K562 (cell line): ENCODE data around the gene FGG. TPM values are rescaled to one million over a fixed set of nuclear protein-coding genes. Genes with fewer than 3 reads are reported as not detected.

Source experiments
- ATAC-seq: fragments of 200-7000 bp; cut with Tn5 transposase; 3 replicates; pipeline ENCODE4 v1.9.1; 2020; ENCODE audit warnings: moderate library complexity
- BruUV-seq: library from RNA; stranded (reverse); fragments of 400-500 nt; replicated peaks from 2 replicates; lab custom pipeline; 2021; lab: Mats Ljungman, UMichigan
- CTCF ChIA-PET: fragments of 300-600 bp; formaldehyde crosslinking; extraction: SDS; loops from one replicate; lab custom pipeline; 2021; ENCODE audit warnings: low intra/inter-chr PET ratio; lab: Yijun Ruan, JAX
- POLR2A ChIA-PET: fragments of 300-600, 350-650 bp; sonication (Branson Sonifier 250); formaldehyde crosslinking; extraction: SDS; loops from one replicate; lab custom pipeline; 2021; ENCODE audit warnings: antibody characterized with exemption, inconsistent platforms; lab: Yijun Ruan, JAX
- DNase-seq, 4 experiments: peaks; one replicate each; pipeline versions ENCODE4 v3.0.0 to v3.0.0-alpha.2; 2011 to 2018; ENCODE audit warnings: low spot score in 3 of 4, mixed read lengths in 3 of 4; ENCODE audit errors: extremely low read depth in 1 of 4
- FAIRE-seq: peaks from 2 replicates; lab custom pipeline; 2011; peaks lifted over from hg19 to GRCh38; lab: Jason Lieb, UNC
- H2AFZ ChIP-seq: 2 replicates; pipeline ENCODE4 v1.6.0; 2011; ENCODE audit warnings: low read depth, low read length, control low read depth, inconsistent platforms
- H3K27ac ChIP-seq: fragments of 200-600 bp; 3 replicates; pipeline ENCODE4 v1.8.0; 2011; ENCODE audit warnings: low read depth, mild to moderate bottlenecking, control low read depth, inconsistent platforms, low read length, moderate library complexity, mixed read lengths; ENCODE audit errors: extremely low read depth
- H3K27me3 ChIP-seq, 2 experiments: fragments of 300-600 bp in 1 of 2; 2 replicates in 1 of 2; 3 replicates in 1 of 2; pipeline versions ENCODE4 v1.6.0 to v1.8.0; 2011; ENCODE audit warnings: inconsistent platforms in 2 of 2, low read length in 2 of 2, mild to moderate bottlenecking in 1 of 2, mixed read lengths in 1 of 2, moderate library complexity in 1 of 2; ENCODE audit not compliant: control insufficient read depth in 2 of 2, insufficient read depth in 2 of 2
- H3K36me3 ChIP-seq: fragments of 300-600 bp; 3 replicates; pipeline ENCODE4 v1.8.0; 2011; ENCODE audit warnings: mild to moderate bottlenecking, low read length, inconsistent platforms; ENCODE audit not compliant: control insufficient read depth, insufficient read depth
- H3K4me1 ChIP-seq, 2 experiments: fragments of 200-600 bp in 1 of 2; replicated peaks in 1 of 2; 2 replicates in 1 of 2; 3 replicates in 1 of 2; pipeline versions ENCODE4 v1.5.1 to v1.8.0; 2011; ENCODE audit warnings: inconsistent platforms in 2 of 2, low read length in 2 of 2, mild to moderate bottlenecking in 1 of 2, mixed read lengths in 1 of 2, moderate library complexity in 1 of 2; ENCODE audit not compliant: control insufficient read depth in 2 of 2, insufficient read depth in 2 of 2
- H3K4me2 ChIP-seq: 2 replicates; pipeline ENCODE4 v1.6.1; 2011; ENCODE audit warnings: low read length, control low read depth, inconsistent platforms, mixed read lengths; ENCODE audit not compliant: insufficient read depth
- H3K4me3 ChIP-seq: fragments of 200-600 bp; sonication (generic), shearing (Covaris generic); 2 replicates; pipeline ENCODE4 v1.5.1; 2016; ENCODE audit warnings: control low read depth, inconsistent platforms
- H3K79me2 ChIP-seq: fragments of 200-600 bp; 3 replicates; pipeline ENCODE4 v1.8.0; 2011; ENCODE audit warnings: low read length, inconsistent platforms; ENCODE audit not compliant: control insufficient read depth, insufficient read depth
- H3K9ac ChIP-seq, 2 experiments: 2 replicates each; pipeline versions ENCODE4 v1.6.0 to v1.6.1; 2011; ENCODE audit warnings: low read depth in 2 of 2, low read length in 2 of 2, control low read depth in 1 of 2, inconsistent platforms in 1 of 2, mild to moderate bottlenecking in 1 of 2, mixed read lengths in 1 of 2; ENCODE audit not compliant: insufficient read depth in 1 of 2
- H3K9me1 ChIP-seq: one replicate; pipeline ENCODE4 v1.6.0; 2011; ENCODE audit warnings: inconsistent platforms, mild to moderate bottlenecking, low read length, moderate library complexity; ENCODE audit not compliant: control insufficient read depth, insufficient read depth
- H3K9me3 ChIP-seq: replicated peaks from 2 replicates; pipeline ENCODE4 v1.5.1; 2011; ENCODE audit warnings: low read depth, low read length, inconsistent platforms; ENCODE audit not compliant: control insufficient read depth, insufficient read depth
- H4K20me1 ChIP-seq: replicated peaks from 2 replicates; pipeline ENCODE4 v1.6.1; 2011; ENCODE audit warnings: low read length, inconsistent platforms, mixed read lengths; ENCODE audit not compliant: control insufficient read depth, insufficient read depth
- ETS1 ChIP-seq: conservative IDR thresholded peaks from 2 replicates; pipeline ENCODE4 v1.6.1; 2011; ENCODE audit warnings: low read depth, mild to moderate bottlenecking, low read length; ENCODE audit not compliant: control insufficient read depth
- EWSR1 ChIP-seq: fragments of 450-650 bp; IDR thresholded peaks from 2 replicates; pipeline ENCODE4 v1.6.1; 2018; ENCODE audit warnings: borderline replicate concordance, mild to moderate bottlenecking, low read depth, moderate library complexity; ENCODE audit not compliant: partially characterized antibody
- HINFP ChIP-seq: fragments of 450-650 bp; conservative IDR thresholded peaks from 2 replicates; pipeline ENCODE4 v1.6.1; 2016; ENCODE audit warnings: missing genetic modification characterization, low read depth, mild to moderate bottlenecking, control low read depth, missing compliant biosample characterization
- MTA1 ChIP-seq: fragments of 450-650 bp; IDR thresholded peaks from 2 replicates; pipeline ENCODE4 v1.6.1; 2017; ENCODE audit warnings: borderline replicate concordance
- NEUROD1 ChIP-seq: fragments of 150-350 bp; IDR thresholded peaks from 2 replicates; pipeline ENCODE4 v1.6.1; 2014; ENCODE audit warnings: borderline replicate concordance, low read length, low read depth; ENCODE audit not compliant: partially characterized antibody
- STAT5B ChIP-seq: fragments of 250-450 bp; sonication (Bioruptor Pico); IDR thresholded peaks from 2 replicates; pipeline ENCODE4 v1.8.0; 2021; ENCODE audit warnings: mild to moderate bottlenecking, inconsistent platforms
- ZBTB11 ChIP-seq, 3 experiments: fragments of 200-800 bp in 1 of 3; fragments of 250-450 bp in 1 of 3; fragments of 450-650 bp in 1 of 3; sonication (Bioruptor Pico) in 1 of 3; sonication (Bioruptor generic) in 1 of 3; formaldehyde crosslinking in 1 of 3; IDR thresholded peaks; 2 replicates each; pipeline versions ENCODE4 v1.6.1 to v1.8.0; 2016 to 2022; ENCODE audit warnings: mild to moderate bottlenecking in 2 of 3, missing genetic modification characterization in 2 of 3, missing compliant biosample characterization in 1 of 3, moderate library complexity in 1 of 3
- ZBTB5 ChIP-seq: fragments of 450-650 bp; IDR thresholded peaks from 2 replicates; pipeline ENCODE4 v1.6.1; 2017; ENCODE audit warnings: antibody characterized with exemption
- ZNF121 ChIP-seq: sonication (generic); formaldehyde crosslinking; conservative IDR thresholded peaks from 2 replicates; pipeline ENCODE4 v1.8.0; 2022; ENCODE audit warnings: missing genetic modification reagents
- ZNF174 ChIP-seq: fragments of 250-450 bp; sonication (Bioruptor Pico); IDR thresholded peaks from 2 replicates; pipeline ENCODE4 v1.4.0; 2020; ENCODE audit warnings: mild to moderate bottlenecking
- WGBS: fragments of 100-300 bp; shearing (Covaris generic); methylation state at CpG from one replicate; pipeline ENCODE4 v1.1.6; 2016; ENCODE audit warnings: low coverage, mixed read lengths; ENCODE audit not compliant: insufficient coverage; ENCODE audit errors: missing lambda C conversion rate; 5-methylcytosine and 5-hydroxymethylcytosine counted together
- in situ Hi-C: fragments of 300-500 bp; cut with MboI; formaldehyde crosslinking; loops from 4 replicates; pipeline ENCODE4 v1.15.0; 2018; ENCODE audit warnings: inconsistent platforms, mixed read lengths
- intact Hi-C: fragments of 100-400 bp; cut with micrococcal nuclease; formaldehyde crosslinking; loops from 2 replicates; pipeline ENCODE4 v1.14.2; 2022
- polyA plus RNA-seq, 8 experiments: library from polyadenylated mRNA; depleted of rRNA in 4 of 8; stranded (reverse) in 5 of 8; unstranded in 3 of 8; fragments of >200 nt; fragmentation: Nextera tagmentation in 2 of 8; fragmentation: Illumina TruSeq in 1 of 8; extraction: Ambion mirVana in 2 of 8; extraction: Trizol in 1 of 8; gene quantifications; 2 replicates each; pipeline versions ENCODE4 v1.2.1 to v1.2.3, GENCODE V29; 2011 to 2014; ENCODE audit warnings: inconsistent platforms in 1 of 8, missing spikeins in 1 of 8
- total RNA-seq, 7 experiments: library from RNA; depleted of rRNA in 6 of 7; stranded (reverse); fragments of >200 nt in 6 of 7; fragmentation: Illumina TruSeq in 2 of 7; extraction: Trizol in 2 of 7; gene quantifications; 2 replicates each; pipeline versions ENCODE4 v1.2.1 to v1.2.3, GENCODE V29; 2011 to 2021; ENCODE audit warnings: low replicate concordance in 1 of 7
- TF ChIP-seq, protein P1 (sequence below): fragments of 250-450 bp; sonication (Bioruptor Pico); IDR thresholded peaks from 2 replicates; pipeline ENCODE4 v1.9.0; 2021; ENCODE audit warnings: mild to moderate bottlenecking, inconsistent platforms

Gene FGG
- total and polyA plus RNA-seq, 9 of the 15 experiments (the other 6 are each of a cell fraction or from before 2014, with no cell fraction given): 0.08 to 2.2 (median 0.33) TPM; not detected in 2

GRCh38 chr4:154609532-154609931, 2.9 kb downstream of the FGG start:
- no TSS peak for BruUV-seq
- no peak for FAIRE-seq
- ATAC-seq: no peak
- Histone ChIP-seq H4K20me1 (no peaks in the 10 kb centered on the region), H3K27me3 (no peaks in the 10 kb centered on the region), H3K9me1 (no peaks in the 10 kb centered on the region), H3K4me1 (no peaks in the 10 kb centered on the region), H3K4me2 (no peak overlapping the region), H2AFZ (no peak overlapping the region), H3K9ac (no peak overlapping the region), H3K79me2 (no peaks in the 10 kb centered on the region), H3K4me3 (no peak overlapping the region), H3K27ac (no peak overlapping the region), H3K36me3 (no peaks in the 10 kb centered on the region), H3K9me3 (no peaks in the 10 kb centered on the region)
- ChIA-PET CTCF (no interaction called here), POLR2A (no interaction called here)
- intact Hi-C loops (no loop called here), in situ Hi-C loops (no loop called here)
- no peak for DNase-seq
- WGBS: 0% methylated on average over 4 of the region's 4 CpGs
- TF ChIP-seq ZNF174 (no peak), STAT5B (CRISPR knock-in tag) (no peak), ZBTB5 (no peak), ETS1 (no peak), NEUROD1 (no peak), ZBTB11 (CRISPR knock-in tag; IDR thresholded peaks at IDR 0.05) (no peak), HINFP (tag) (no peak), MTA1 (no peak), EWSR1 (no peak), ZNF121 (CRISPR knock-in tag) (no peak)
- TF ChIP-seq, protein P1, sequence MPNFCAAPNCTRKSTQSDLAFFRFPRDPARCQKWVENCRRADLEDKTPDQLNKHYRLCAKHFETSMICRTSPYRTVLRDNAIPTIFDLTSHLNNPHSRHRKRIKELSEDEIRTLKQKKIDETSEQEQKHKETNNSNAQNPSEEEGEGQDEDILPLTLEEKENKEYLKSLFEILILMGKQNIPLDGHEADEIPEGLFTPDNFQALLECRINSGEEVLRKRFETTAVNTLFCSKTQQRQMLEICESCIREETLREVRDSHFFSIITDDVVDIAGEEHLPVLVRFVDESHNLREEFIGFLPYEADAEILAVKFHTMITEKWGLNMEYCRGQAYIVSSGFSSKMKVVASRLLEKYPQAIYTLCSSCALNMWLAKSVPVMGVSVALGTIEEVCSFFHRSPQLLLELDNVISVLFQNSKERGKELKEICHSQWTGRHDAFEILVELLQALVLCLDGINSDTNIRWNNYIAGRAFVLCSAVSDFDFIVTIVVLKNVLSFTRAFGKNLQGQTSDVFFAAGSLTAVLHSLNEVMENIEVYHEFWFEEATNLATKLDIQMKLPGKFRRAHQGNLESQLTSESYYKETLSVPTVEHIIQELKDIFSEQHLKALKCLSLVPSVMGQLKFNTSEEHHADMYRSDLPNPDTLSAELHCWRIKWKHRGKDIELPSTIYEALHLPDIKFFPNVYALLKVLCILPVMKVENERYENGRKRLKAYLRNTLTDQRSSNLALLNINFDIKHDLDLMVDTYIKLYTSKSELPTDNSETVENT (CRISPR knock-in tag): no peak
